Smooth muscle cell (in vitro differentiated cells): ENCODE data around the gene RPP25. TPM values are rescaled to one million over a fixed set of nuclear protein-coding genes. Genes with fewer than 3 reads are reported as not detected.

Experiments
- DNase-seq: peaks from one replicate; lab custom pipeline; 2025; ENCODE audit not compliant: unreplicated experiment; lab: John Stamatoyannopoulos, UW
- H2AFZ ChIP-seq: fragments of 200-600 bp; sonication (generic); 2 replicates; pipeline ENCODE4 v1.6.0; 2016; ENCODE audit warnings: antibody characterized with exemption, low read depth, mild to moderate bottlenecking
- H3F3A ChIP-seq: fragments of 200-600 bp; sonication (generic); 2 replicates; pipeline ENCODE4 v1.6.0; 2017; ENCODE audit warnings: antibody characterized with exemption, low read depth
- H3K27ac ChIP-seq: fragments of 200-600 bp; sonication (generic); 2 replicates; pipeline ENCODE4 v1.5.1; 2016; ENCODE audit warnings: low read depth, mild to moderate bottlenecking
- H3K27me3 ChIP-seq: fragments of 200-600 bp; sonication (generic); 2 replicates; pipeline ENCODE4 v1.6.1; 2016; ENCODE audit warnings: low read depth, mild to moderate bottlenecking
- H3K36me3 ChIP-seq: fragments of 200-600 bp; sonication (generic); 2 replicates; pipeline ENCODE4 v1.5.1; 2016; ENCODE audit warnings: low read depth
- H3K4me1 ChIP-seq: fragments of 200-600 bp; sonication (generic); 2 replicates; pipeline ENCODE4 v1.5.1; 2016; ENCODE audit warnings: low read depth
- H3K4me2 ChIP-seq: fragments of 200-600 bp; sonication (generic); 2 replicates; pipeline ENCODE4 v1.6.0; 2016; ENCODE audit warnings: mild to moderate bottlenecking
- H3K4me3 ChIP-seq: fragments of 200-600 bp; sonication (generic); 2 replicates; pipeline ENCODE4 v1.5.1; 2016; ENCODE audit warnings: mild to moderate bottlenecking
- H3K79me2 ChIP-seq: fragments of 200-600 bp; sonication (generic); 2 replicates; pipeline ENCODE4 v1.6.0; 2016; ENCODE audit warnings: low read depth, mild to moderate bottlenecking
- H3K9ac ChIP-seq: fragments of 200-600 bp; sonication (generic); 2 replicates; pipeline ENCODE4 v1.6.0; 2016; ENCODE audit warnings: low read depth
- H3K9me3 ChIP-seq: fragments of 200-600 bp; sonication (generic); replicated peaks from 2 replicates; pipeline ENCODE4 v1.5.1; 2016; ENCODE audit warnings: low read depth
- H4K20me1 ChIP-seq: fragments of 200-600 bp; sonication (generic); 2 replicates; pipeline ENCODE4 v1.6.0; 2016; ENCODE audit warnings: low read depth
- WGBS: methylation state at CpG from one replicate; pipeline ENCODE4 v1.1.7; 2016; ENCODE audit warnings: low lambda C conversion rate; 5-methylcytosine and 5-hydroxymethylcytosine counted together
- polyA plus RNA-seq: library from polyadenylated mRNA; unstranded; fragments of >200 nt; fragmentation: Nextera tagmentation; extraction: Ambion mirVana; gene quantifications from 2 replicates; pipeline ENCODE4 v1.2.1, GENCODE V29; 2016
- total RNA-seq: library from RNA; depleted of rRNA; stranded (reverse); fragments of >200 nt; gene quantifications from 2 replicates; pipeline ENCODE4 v1.2.3, GENCODE V29; 2014
- TF ChIP-seq, protein P1 (sequence below): fragments of 200-600 bp; sonication (generic); IDR thresholded peaks from 2 replicates; pipeline ENCODE4 v1.5.1; 2017; ENCODE audit warnings: borderline replicate concordance, mild to moderate bottlenecking, antibody characterized with exemption; ENCODE audit not compliant: insufficient read depth, poor library complexity, severe bottlenecking

Gene RPP25
- total and polyA plus RNA-seq, 2 experiments from 2014 or later = 8.7 to 26.2 TPM

DNA sequence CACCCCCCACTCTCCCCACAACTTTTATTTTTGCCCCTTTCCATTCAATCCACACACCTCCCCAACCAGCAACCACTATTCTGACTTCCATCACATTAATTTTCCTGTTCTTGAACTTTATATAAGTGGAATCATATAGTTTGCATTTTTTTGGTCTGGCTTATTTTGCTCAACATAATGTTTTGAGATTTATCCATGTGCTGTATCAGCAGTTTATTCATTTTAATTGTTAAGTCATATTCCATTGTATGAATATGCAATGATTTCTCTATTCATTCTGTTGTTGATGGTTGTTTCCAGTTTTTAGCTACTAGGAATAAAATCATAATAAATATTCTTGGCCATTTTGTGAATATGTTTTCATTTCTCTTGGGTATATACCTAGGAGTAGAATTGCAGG is 33.0 kb upstream of the RPP25 start:
- H3K79me2 ChIP-seq = no peaks in the 10 kb centered on the region

DNA sequence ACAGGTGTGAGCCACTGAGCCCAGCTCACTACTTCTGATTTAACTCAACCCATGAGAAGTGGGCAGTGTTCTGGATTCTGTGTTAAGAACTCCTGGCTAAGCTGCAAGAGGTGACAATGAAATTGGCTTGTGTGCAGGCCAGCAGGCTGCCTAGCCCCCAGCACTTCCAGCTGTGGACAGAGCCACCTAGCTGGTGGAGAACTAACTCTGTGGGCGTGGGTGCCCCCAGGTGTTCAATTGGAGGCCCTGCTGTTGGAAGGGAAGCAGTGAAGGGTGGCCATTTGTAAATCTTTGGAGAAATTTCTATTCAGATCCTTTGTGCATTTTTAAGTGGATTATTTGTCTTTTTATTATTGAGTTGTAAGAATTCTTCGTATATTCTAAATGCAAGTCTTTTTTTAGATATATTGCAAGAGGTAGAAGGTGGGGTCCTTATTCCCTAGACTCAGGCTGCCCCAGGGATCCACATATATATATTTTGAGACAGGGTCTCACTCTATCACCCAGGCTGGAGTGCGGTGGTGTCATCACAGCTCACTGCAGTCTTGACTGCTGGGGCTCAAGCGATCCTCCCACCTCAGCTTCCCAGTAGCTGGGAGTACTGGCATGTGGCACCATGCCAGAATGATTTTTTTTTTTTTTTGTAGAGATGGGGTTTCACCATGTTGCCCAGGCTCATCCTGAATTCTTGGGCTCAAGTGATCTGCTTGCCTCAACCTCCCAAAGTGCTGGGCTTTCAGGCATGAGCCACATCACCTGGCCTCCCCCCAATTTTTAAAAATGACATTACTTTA is 31.6 kb upstream of the RPP25 start:
- DNase-seq = no peak
- Histone ChIP-seq H3K4me2 (no peak overlapping the region), H3K9ac (no peak overlapping the region), H3K4me3 (no peak overlapping the region), H3K27ac (no peak overlapping the region), H3K9me3 (no peaks in the 10 kb centered on the region), H3K27me3 (peaks cover 28% of the 10 kb centered on the region), H3K4me1 (no peaks in the 10 kb centered on the region), H3K36me3 (no peaks in the 10 kb centered on the region), H3F3A (no peaks in the 10 kb centered on the region), H2AFZ (no peak overlapping the region), H3K79me2 (no peaks in the 10 kb centered on the region), H4K20me1 (no peaks in the 10 kb centered on the region)
- 39% methylated on average over 4 of the region's 4 CpGs for WGBS
- TF ChIP-seq, protein P1, sequence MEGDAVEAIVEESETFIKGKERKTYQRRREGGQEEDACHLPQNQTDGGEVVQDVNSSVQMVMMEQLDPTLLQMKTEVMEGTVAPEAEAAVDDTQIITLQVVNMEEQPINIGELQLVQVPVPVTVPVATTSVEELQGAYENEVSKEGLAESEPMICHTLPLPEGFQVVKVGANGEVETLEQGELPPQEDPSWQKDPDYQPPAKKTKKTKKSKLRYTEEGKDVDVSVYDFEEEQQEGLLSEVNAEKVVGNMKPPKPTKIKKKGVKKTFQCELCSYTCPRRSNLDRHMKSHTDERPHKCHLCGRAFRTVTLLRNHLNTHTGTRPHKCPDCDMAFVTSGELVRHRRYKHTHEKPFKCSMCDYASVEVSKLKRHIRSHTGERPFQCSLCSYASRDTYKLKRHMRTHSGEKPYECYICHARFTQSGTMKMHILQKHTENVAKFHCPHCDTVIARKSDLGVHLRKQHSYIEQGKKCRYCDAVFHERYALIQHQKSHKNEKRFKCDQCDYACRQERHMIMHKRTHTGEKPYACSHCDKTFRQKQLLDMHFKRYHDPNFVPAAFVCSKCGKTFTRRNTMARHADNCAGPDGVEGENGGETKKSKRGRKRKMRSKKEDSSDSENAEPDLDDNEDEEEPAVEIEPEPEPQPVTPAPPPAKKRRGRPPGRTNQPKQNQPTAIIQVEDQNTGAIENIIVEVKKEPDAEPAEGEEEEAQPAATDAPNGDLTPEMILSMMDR = peak; percentile 29

More for the DNA sequence above, 33.0 kb upstream of the RPP25 start:
- Histone ChIP-seq H3F3A (no peaks in the 10 kb centered on the region), H4K20me1 (no peaks in the 10 kb centered on the region), H3K36me3 (no peaks in the 10 kb centered on the region), H3K27ac (no peak overlapping the region), H3K4me3 (no peak overlapping the region), H2AFZ (no peak overlapping the region), H3K27me3 (peaks cover 28% of the 10 kb centered on the region), H3K4me1 (no peaks in the 10 kb centered on the region), H3K9me3 (no peaks in the 10 kb centered on the region), H3K9ac (no peak overlapping the region), H3K4me2 (no peak overlapping the region)
- DNase-seq = no peak
- TF ChIP-seq, protein P1 = no peak

DNA sequence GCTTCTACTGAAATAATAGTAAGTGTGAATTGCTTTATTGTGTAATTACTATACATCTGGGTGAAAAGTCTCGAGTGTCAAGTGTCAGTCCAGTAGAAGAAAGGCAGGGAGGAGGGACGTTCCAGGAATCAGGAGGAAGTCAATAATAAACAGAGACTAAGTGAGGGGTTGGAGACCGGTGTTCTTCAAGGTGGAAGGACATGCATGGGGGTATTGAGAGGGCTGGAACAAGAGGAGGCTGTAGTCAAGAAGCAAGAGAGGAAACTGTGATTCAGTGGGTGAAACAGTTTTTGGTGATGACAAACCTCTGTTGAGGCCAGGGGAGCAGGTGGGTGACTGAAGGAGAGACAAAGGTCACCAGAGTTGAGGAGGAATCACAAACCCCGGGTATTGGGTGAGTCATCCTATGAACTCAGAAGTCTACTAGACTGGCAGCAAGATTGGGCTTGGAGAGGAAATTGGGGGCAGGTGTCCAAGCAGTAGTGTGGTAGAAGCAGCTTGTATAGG is 27.2 kb upstream of the RPP25 start:
- no peak overlapping the region for H3K4me2 ChIP-seq
- no peaks in the 10 kb centered on the region for H3F3A ChIP-seq
- no peak for DNase-seq
- no peaks in the 10 kb centered on the region for H4K20me1 ChIP-seq
- no peaks in the 10 kb centered on the region for H3K79me2 ChIP-seq
- H3K4me1 ChIP-seq = no peaks in the 10 kb centered on the region
- H3K36me3 ChIP-seq = no peaks in the 10 kb centered on the region
- H3K4me3 ChIP-seq = no peak overlapping the region
- TF ChIP-seq, protein P1 = no peak
- no peak overlapping the region for H3K9ac ChIP-seq
- no peaks in the 10 kb centered on the region for H3K9me3 ChIP-seq
- H3K27me3 ChIP-seq = peaks cover 15% of the 10 kb centered on the region
- H2AFZ ChIP-seq = no peak overlapping the region
- WGBS = 61% methylated on average over 4 of the region's 4 CpGs
- H3K27ac ChIP-seq = no peak overlapping the region

DNA sequence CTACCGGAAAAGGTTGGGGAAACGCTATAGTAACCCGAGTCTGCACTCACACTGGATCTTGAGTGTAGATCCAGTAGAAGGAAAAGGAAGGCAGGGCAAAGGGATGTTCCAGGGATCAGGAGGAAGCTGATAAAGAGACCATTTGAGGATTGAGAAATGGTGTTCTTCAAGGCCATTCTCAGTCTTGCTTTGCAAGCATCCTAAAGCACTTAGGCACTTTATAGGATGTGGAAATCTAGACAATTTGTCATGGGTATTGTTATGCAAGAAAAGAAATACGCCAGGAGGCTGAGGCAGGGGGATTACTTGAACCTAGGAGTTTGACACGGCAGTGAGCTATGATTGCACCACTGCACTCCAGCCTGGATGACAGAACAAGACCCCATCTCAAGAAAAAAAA is 25.6 kb upstream of the RPP25 start:
- peaks cover 8% of the 10 kb centered on the region for H3F3A ChIP-seq
- no peak overlapping the region for H3K4me3 ChIP-seq
- no peak overlapping the region for H3K27ac ChIP-seq
- H2AFZ ChIP-seq = no peak overlapping the region
- peaks cover 15% of the 10 kb centered on the region for H3K27me3 ChIP-seq
- no peaks in the 10 kb centered on the region for H4K20me1 ChIP-seq
- no peaks in the 10 kb centered on the region for H3K36me3 ChIP-seq
- no peak for DNase-seq
- H3K4me1 ChIP-seq = no peaks in the 10 kb centered on the region
- H3K4me2 ChIP-seq = no peak overlapping the region
- no peak overlapping the region for H3K9ac ChIP-seq
- 86% methylated on average over 5 of the region's 5 CpGs for WGBS
- no peaks in the 10 kb centered on the region for H3K79me2 ChIP-seq
- H3K9me3 ChIP-seq = no peaks in the 10 kb centered on the region
- TF ChIP-seq, protein P1 = no peak
